DMS53 (cell line): ENCODE measurements around the gene HUNK.
"Not testable (repeated sequence)": the region's sequence is repeated elsewhere in the genome, so short reads cannot be mapped to it uniquely, and the experiment has no call there.

Experiments used
- DNase-seq: peaks from one replicate; lab custom pipeline; 2025; lab: John Stamatoyannopoulos, UW

The HUNK gene

GRCh38 chr21:31870472-31871193, 2.2 kb upstream of the HUNK start:
- no peak for DNase-seq

GRCh38 chr21:31871371-31871770, 1.4 kb upstream of the HUNK start:
- DNase-seq: not testable (repeated sequence)

GRCh38 chr21:31872072-31872451, 758 bp upstream of the HUNK start:
- DNase-seq: peak; percentile 39

- peak; percentile 79 for DNase-seq
These were observed 465 bp downstream of the HUNK start for GRCh38 chr21:31873275-31873695.

GRCh38 chr21:31873696-31874599, 1.1 kb downstream of the HUNK start:
- peak; percentile 79 for DNase-seq

- no peak for DNase-seq
These were observed 2.0 kb downstream of the HUNK start for GRCh38 chr21:31874812-31875212.

- DNase-seq: no peak
These were observed 2.7 kb downstream of the HUNK start for GRCh38 chr21:31875496-31876015.

GRCh38 chr21:31877463-31877957, 4.7 kb downstream of the HUNK start:
- no peak for DNase-seq

GRCh38 chr21:31878831-31879230, 6.0 kb downstream of the HUNK start:
- no peak for DNase-seq

GRCh38 chr21:31879241-31879650, 6.4 kb downstream of the HUNK start:
- no peak for DNase-seq

GRCh38 chr21:31879911-31880310, 7.1 kb downstream of the HUNK start:
- DNase-seq: no peak

- DNase-seq: no peak
These were observed 8.0 kb downstream of the HUNK start for GRCh38 chr21:31880816-31881215.

GRCh38 chr21:31882711-31883110, 9.9 kb downstream of the HUNK start:
- no peak for DNase-seq

- no peak for DNase-seq
These were observed 12.3 kb downstream of the HUNK start for GRCh38 chr21:31885146-31885545.

GRCh38 chr21:31886915-31887314, 14.1 kb downstream of the HUNK start:
- DNase-seq: no peak

- DNase-seq: no peak
These were observed 14.6 kb downstream of the HUNK start for GRCh38 chr21:31887391-31887841.

- DNase-seq: peak; percentile 40
These were observed 16.1 kb downstream of the HUNK start for GRCh38 chr21:31888936-31889371.

- DNase-seq: no peak
These were observed 16.6 kb downstream of the HUNK start for GRCh38 chr21:31889460-31889859.

- no peak for DNase-seq
These were observed 19.9 kb downstream of the HUNK start for GRCh38 chr21:31892686-31893085.

GRCh38 chr21:31893851-31894415, 21.1 kb downstream of the HUNK start:
- no peak for DNase-seq

- no peak for DNase-seq
These were observed 21.6 kb downstream of the HUNK start for GRCh38 chr21:31894457-31894856.
